HG03354 (cell line): ENCODE measurements around the gene SOX11.

Source experiments
- ATAC-seq: cut with Tn5 transposase; IDR thresholded peaks from one replicate; pipeline ENCODE4 v1.9.1; 2021; ENCODE audit warnings: mild to moderate bottlenecking; ENCODE audit not compliant: unreplicated experiment, poor library complexity, severe bottlenecking

The SOX11 gene

DNA sequence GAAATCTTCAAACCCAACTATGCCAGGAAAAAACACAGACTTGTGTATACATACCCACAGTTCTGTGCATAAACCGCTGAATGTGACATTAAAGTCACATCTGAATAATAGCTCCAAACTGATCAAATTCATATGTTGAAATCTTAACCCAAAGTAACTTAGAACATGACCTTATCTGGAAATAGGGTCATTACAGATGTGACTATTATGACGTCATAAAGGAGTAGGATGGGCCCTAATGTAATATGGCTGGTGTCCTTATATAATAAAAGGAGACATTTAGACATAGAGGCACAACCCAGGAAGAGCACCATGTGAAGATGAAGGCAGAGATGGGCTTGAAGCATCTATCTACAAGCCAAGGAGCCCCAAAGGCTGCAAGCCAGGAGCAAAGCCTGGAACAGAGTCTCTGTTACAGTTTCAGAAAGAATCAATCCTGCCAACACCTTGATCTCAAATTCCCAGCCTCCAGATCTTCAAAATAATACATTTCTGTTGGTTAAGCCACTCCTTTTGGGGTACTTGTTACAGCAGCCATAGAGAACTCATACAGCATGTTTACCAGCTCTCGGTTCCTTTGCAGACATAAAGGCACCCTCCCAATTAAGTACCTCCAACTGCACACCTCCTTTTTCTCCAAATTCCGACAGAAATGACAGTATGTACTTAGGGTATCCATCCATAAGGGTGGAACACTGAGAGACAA lies 27.6 kb downstream of the SOX11 start:
- no peak for ATAC-seq

GRCh38 chr2:5720426-5720825 lies 28.2 kb downstream of the SOX11 start:
- ATAC-seq = no peak

DNA sequence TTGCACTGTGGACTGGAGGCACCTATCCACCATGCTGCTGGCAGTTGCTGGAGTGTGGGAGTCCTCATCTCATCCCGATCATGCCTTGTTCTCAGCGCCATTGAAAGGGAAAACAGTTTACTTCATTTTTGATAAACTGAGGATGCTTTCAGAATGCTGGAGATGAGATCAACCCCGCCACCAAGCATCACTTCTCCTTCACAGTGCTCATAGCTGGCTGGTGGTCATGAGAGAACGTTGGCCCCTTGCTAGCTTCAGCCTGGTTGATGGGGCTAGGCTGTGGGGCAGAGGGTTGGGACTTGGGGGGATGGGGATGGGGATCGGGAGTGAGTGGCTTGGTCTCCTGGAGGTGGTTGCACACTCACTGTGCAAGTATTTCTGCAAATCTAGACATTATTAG lies 30.1 kb downstream of the SOX11 start:
- no peak for ATAC-seq

GRCh38 chr2:5723791-5724735 lies 31.9 kb downstream of the SOX11 start:
- no peak for ATAC-seq

DNA sequence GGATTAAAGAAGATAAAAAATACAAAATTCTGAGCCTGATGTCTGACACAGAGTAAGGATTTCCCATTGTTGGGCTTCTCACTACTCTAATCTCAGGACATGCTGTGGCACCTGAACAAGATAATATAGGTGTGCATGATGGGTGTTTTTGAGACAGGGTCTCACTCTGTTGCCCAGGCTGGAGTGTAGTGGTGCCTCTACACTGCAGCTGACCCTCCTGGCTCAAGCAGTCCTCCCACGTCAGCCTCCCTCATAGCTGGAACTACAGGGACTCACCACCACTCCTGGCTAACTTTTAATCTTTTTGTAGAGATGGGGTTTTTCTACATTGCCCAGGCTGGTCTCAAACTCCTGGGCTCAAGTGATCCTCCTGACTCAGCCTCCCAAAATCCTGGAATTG lies 32.9 kb downstream of the SOX11 start:
- ATAC-seq = no peak

DNA sequence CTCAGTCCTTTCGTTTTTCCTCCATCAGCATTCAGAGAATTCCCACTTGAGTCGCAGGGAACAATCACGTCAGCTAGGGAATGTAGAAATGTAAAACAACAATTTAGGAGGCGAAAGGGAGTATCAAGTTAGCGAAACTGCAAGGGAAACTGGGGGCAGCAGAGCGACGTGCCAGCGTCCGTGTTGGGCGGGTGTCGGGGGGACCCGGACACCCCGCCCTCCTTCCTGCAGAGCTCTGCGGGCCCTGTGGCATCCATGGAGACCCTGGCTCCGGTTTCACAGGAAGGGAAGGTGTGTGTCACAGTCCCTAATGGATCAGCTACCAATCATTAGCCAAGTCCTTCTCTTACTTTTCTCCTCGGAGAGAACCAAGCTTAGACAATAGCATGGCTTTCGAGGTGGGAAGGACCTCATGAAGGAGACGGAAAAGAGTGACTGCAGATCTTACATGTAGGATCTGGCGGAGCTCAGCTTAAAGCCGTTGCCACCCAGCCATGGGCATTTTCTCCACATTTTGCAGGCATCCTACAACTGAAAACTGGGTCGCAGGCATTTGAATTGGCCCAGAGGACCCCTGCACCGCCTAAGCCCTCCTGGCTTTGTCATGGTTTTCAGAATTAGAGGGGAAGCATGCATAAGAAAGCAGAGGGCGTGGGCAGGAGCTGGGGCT lies 33.7 kb downstream of the SOX11 start:
- ATAC-seq = no peak

DNA sequence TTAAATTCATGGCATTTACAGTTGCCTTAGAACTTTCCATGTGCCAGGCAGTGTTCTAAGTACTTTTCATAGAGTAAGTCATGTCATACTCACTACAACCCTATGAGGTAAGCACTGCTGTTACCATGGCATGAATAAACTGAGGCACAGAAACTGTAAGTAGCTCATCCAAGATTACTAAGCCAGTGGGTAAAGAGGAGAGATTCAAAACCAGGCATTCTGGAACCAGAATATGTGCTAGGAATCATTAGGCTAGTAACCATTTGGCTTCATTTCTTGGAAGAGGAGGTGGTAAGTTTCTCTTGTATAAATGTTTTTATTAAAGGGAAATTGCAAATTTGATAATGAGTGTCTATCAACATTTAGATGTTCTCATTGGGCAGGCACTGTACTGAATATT lies 35.1 kb downstream of the SOX11 start:
- ATAC-seq = no peak

- ATAC-seq = no peak
Observed at GRCh38 chr2:5729416-5729815, 37.2 kb downstream of the SOX11 start.

GRCh38 chr2:5730386-5730785 lies 38.2 kb downstream of the SOX11 start:
- ATAC-seq = no peak

- no peak for ATAC-seq
Observed at GRCh38 chr2:5734859-5735520, 42.8 kb downstream of the SOX11 start.

GRCh38 chr2:5735521-5735861 lies 43.3 kb downstream of the SOX11 start:
- ATAC-seq = no peak

DNA sequence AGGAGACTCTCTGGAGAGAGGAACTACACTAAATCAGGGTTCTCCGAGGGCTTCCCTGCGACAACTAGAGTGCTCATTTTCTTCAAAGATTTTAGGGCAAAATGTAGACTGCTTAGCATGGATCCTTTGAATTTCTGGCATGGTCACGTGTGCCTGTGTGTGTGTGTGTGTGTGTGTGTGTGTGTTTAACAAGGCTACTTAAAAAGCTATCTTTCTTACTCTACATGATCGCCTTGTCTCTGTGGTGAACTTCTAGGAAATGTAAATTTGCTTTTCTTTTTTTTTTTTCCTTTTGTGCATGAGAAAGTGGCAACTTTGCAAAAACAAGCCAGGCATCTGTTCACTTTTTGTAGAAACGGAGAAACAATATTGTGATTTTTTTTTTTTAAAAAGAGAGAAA lies 43.9 kb downstream of the SOX11 start:
- ATAC-seq = no peak

DNA sequence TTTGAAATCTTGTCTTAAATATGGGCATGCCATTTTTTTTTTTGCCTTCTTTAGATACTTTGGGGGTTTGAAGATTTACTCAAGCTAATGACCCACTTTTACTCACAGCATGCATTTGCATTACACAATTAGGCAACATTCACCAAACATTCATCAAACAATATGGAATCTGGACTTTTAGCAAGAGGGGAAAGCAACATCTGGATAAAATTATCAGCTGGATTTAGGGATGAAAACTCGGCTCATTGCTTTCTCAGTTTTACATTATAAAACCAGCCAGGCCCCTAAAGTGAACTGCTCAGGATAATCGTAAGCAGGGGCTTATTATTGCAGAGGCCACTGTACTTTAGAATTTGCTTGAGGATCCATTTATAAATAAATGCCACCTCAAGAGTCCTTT lies 44.7 kb downstream of the SOX11 start:
- ATAC-seq = no peak

GRCh38 chr2:5740053-5740452 lies 47.9 kb downstream of the SOX11 start:
- no peak for ATAC-seq

- no peak for ATAC-seq
Observed at GRCh38 chr2:5740817-5741216, 48.6 kb downstream of the SOX11 start.

DNA sequence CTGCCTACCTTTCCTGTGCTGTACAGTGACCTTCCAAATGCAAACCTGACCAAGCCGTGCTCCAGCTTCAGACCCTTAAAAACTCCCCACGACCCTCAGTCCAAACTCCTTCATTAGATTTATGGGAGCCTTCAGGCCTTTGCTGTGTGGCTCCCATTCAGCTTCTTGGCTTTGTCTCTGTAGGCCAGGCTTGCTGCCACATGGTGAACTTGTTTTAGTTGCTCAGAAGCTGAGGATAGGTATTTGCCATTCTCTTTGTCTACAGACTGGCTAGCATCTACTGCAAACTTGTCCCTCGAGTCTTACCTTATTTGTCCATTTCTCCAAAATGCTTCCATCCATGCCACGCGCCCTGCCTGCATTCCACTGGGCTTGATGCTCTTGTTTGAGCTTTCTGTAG lies 49.1 kb downstream of the SOX11 start:
- no peak for ATAC-seq

- no peak for ATAC-seq
Observed at GRCh38 chr2:5742126-5742525, 49.9 kb downstream of the SOX11 start.

GRCh38 chr2:5748391-5748790 lies 56.2 kb downstream of the SOX11 start:
- ATAC-seq = no peak

GRCh38 chr2:5748946-5749345 lies 56.8 kb downstream of the SOX11 start:
- ATAC-seq = no peak

DNA sequence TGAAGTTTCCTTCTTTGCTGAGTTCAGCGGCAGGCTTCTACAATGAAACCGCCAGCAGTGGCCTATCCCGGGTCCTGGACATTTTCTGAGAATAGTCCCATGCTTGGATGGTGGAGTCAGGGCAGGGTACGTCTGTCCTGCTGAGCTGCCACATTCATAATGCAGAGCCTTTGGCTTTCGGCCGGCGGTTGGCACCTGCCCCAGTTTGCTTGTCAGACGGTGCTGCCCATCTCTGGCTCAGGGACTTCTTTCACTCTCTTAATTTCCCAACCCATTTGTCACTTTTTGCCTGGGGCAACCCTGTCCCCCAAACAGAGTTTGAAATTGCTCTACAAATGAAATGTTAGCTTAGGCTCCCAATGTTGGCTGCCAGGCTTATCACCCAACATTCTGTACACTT lies 57.2 kb downstream of the SOX11 start:
- no peak for ATAC-seq
